BJ (cell line): ENCODE results near the gene CNPY4. TPM values are rescaled to one million over a fixed set of nuclear protein-coding genes. Genes with fewer than 3 reads are reported as not detected.
"Not testable (repeated sequence)": the region's sequence is repeated elsewhere in the genome, so short reads cannot be mapped to it uniquely, and the experiment has no call there.

ENCODE experiments used
- CTCF ChIA-PET: fragments of 350-600 bp; formaldehyde crosslinking; extraction: SDS; loops from one replicate; lab custom pipeline; 2021; ENCODE audit warnings: antibody characterized with exemption, inconsistent platforms; lab: Yijun Ruan, JAX
- POLR2A ChIA-PET: fragments of 300-600 bp; sonication (Branson Sonifier 250); formaldehyde crosslinking; extraction: SDS; loops from one replicate; lab custom pipeline; 2021; ENCODE audit warnings: antibody characterized with exemption; lab: Charles Lee
- DNase-seq: peaks from one replicate; pipeline ENCODE4 v3.0.0-alpha.2; 2011; ENCODE audit warnings: low read depth
- H3K27me3 ChIP-seq: 2 replicates; pipeline ENCODE4 v1.6.0; 2011; ENCODE audit warnings: low read length; ENCODE audit not compliant: control insufficient read depth, insufficient read depth
- H3K36me3 ChIP-seq: 2 replicates; pipeline ENCODE4 v1.5.1; 2011; ENCODE audit warnings: low read length; ENCODE audit not compliant: control insufficient read depth, insufficient read depth
- H3K4me3 ChIP-seq: 2 replicates; pipeline ENCODE4 v1.5.1; 2011; ENCODE audit warnings: low read depth, mild to moderate bottlenecking, control low read depth, low read length
- CTCF ChIP-seq: IDR thresholded peaks from 2 replicates; pipeline ENCODE4 v1.5.1; 2011; ENCODE audit warnings: low read depth, mild to moderate bottlenecking, control low read depth, inconsistent platforms, low read length, moderate library complexity; ENCODE audit not compliant: insufficient read depth
- polyA plus RNA-seq: library from polyadenylated mRNA; depleted of rRNA; stranded (reverse); fragments of >200 nt; gene quantifications from 2 replicates; pipeline ENCODE4 v1.2.3, GENCODE V29; 2011

The CNPY4 gene
- polyA plus RNA-seq, 1 experiment, result 20.9 TPM

- Histone ChIP-seq H3K27me3 (no peaks in the 10 kb centered on the region), H3K36me3 (no peaks in the 10 kb centered on the region), H3K4me3 (no peak overlapping the region)
- no peak for TF ChIP-seq CTCF
- CTCF ChIA-PET, result interaction anchor here (0.6 to 9.6 kb wide), 7 partner anchors 13 to 333 kb away, joined by 3 to 147 read pairs (median 4); partner anchors contain the start of gene PVRIG
- POLR2A ChIA-PET, result no interaction called here
- no peak for DNase-seq
These were observed 9.2 kb downstream of the CNPY4 start for GRCh38 chr7:100128637-100128963.

- POLR2A ChIA-PET, DNase-seq, H3K4me3 ChIP-seq, H3K27me3 ChIP-seq, H3K36me3 ChIP-seq: not testable (repeated sequence)
- CTCF ChIA-PET, result interaction anchor here (0.5 to 9.6 kb wide), 17 partner anchors 12 to 277 kb away, joined by 3 to 147 read pairs (median 4); partner anchors contain the start of genes GAL3ST4, LAMTOR4 and PVRIG
These were observed 10.8 kb downstream of the CNPY4 start for GRCh38 chr7:100130220-100130607.

- DNase-seq, result no peak
- Histone ChIP-seq H3K36me3 (no peaks in the 10 kb centered on the region), H3K27me3 (no peaks in the 10 kb centered on the region), H3K4me3 (no peak overlapping the region)
- CTCF ChIA-PET, result interaction anchor here (0.5 to 9.6 kb wide), 24 partner anchors 11 to 276 kb away, joined by 3 to 147 read pairs (median 4); partner anchors contain the start of genes AP4M1, AZGP1, GAL3ST4 and LAMTOR4
- peak; percentile 86 for TF ChIP-seq CTCF
- POLR2A ChIA-PET, result no interaction called here
These were observed 11.4 kb downstream of the CNPY4 start for GRCh38 chr7:100130608-100131453.

GRCh38 chr7:100132126-100132525 lies 12.7 kb downstream of the CNPY4 start:
- H3K27me3 ChIP-seq, result no peaks in the 10 kb centered on the region
- no peaks in the 10 kb centered on the region for H3K36me3 ChIP-seq
- no peak for DNase-seq
- ChIA-PET CTCF (interaction anchor here (0.6 to 9.6 kb wide), 30 partner anchors 9 to 275 kb away, joined by 3 to 147 read pairs (median 4); partner anchors contain the start of genes AP4M1, AZGP1, GAL3ST4 and LAMTOR4), POLR2A (no interaction called here)
- no peak overlapping the region for H3K4me3 ChIP-seq
- TF ChIP-seq CTCF, result no peak

GRCh38 chr7:100132697-100133151 lies 13.3 kb downstream of the CNPY4 start:
- peak; percentile 92 for TF ChIP-seq CTCF
- Histone ChIP-seq H3K27me3 (no peaks in the 10 kb centered on the region), H3K4me3 (no peak overlapping the region), H3K36me3 (no peaks in the 10 kb centered on the region)
- ChIA-PET CTCF (interaction anchor here (0.6 to 9.6 kb wide), 29 partner anchors 9 to 275 kb away, joined by 3 to 147 read pairs (median 4); partner anchors contain the start of genes AP4M1, GAL3ST4, GPC2 and LAMTOR4), POLR2A (no interaction called here)
- no peak for DNase-seq
